Cardiac muscle cell (in vitro differentiated cells and primary cell): ENCODE data around the gene GNAS. TPM values are rescaled to one million over a fixed set of nuclear protein-coding genes. Genes with fewer than 3 reads are reported as not detected.

Experiments used
- DNase-seq, 2 donors: peaks; one replicate each; pipeline versions ENCODE4 v3.0.0 to v3.0.0-alpha.2; 2010 to 2017; ENCODE audit warnings: low read depth in 1 of 2, low spot score in 1 of 2
- H3K27ac ChIP-seq: fragments of 200-600 bp; sonication (generic); 2 replicates; pipeline ENCODE4 v1.5.1; 2016
- H3K27me3 ChIP-seq: fragments of 200-600 bp; sonication (generic); 2 replicates; pipeline ENCODE4 v1.6.0; 2016; ENCODE audit warnings: control low read depth
- H3K36me3 ChIP-seq: fragments of 200-600 bp; sonication (generic); 2 replicates; pipeline ENCODE4 v1.5.1; 2016; ENCODE audit warnings: control low read depth
- H3K4me1 ChIP-seq: fragments of 200-600 bp; sonication (generic); 2 replicates; pipeline ENCODE4 v1.8.1; 2017; ENCODE audit warnings: low read depth, mild to moderate bottlenecking, mixed run types
- H3K4me3 ChIP-seq: fragments of 200-600 bp; sonication (generic); 2 replicates; pipeline ENCODE4 v1.5.1; 2016; ENCODE audit warnings: mild to moderate bottlenecking
- H3K9me3 ChIP-seq: fragments of 200-600 bp; sonication (generic); 2 replicates; pipeline ENCODE4 v1.5.1; 2017; ENCODE audit warnings: low read depth, mild to moderate bottlenecking, control low read depth
- polyA plus RNA-seq: library from polyadenylated mRNA; unstranded; fragments of >200 nt; fragmentation: Nextera tagmentation; extraction: Ambion mirVana; gene quantifications from 2 replicates; pipeline ENCODE4 v1.2.1, GENCODE V29; 2016
- total RNA-seq: library from RNA; depleted of rRNA; stranded (reverse); fragments of >200 nt; gene quantifications from 2 replicates; pipeline ENCODE4 v1.2.3, GENCODE V29; 2016
- TF ChIP-seq, protein P1 (sequence below): IDR thresholded peaks from 2 replicates; pipeline ENCODE4 v1.5.1; 2012; ENCODE audit warnings: low read depth, mild to moderate bottlenecking, low read length

The GNAS gene
- total and polyA plus RNA-seq, 2 experiments from 2014 or later: 1,319 to 2,744 TPM

DNA sequence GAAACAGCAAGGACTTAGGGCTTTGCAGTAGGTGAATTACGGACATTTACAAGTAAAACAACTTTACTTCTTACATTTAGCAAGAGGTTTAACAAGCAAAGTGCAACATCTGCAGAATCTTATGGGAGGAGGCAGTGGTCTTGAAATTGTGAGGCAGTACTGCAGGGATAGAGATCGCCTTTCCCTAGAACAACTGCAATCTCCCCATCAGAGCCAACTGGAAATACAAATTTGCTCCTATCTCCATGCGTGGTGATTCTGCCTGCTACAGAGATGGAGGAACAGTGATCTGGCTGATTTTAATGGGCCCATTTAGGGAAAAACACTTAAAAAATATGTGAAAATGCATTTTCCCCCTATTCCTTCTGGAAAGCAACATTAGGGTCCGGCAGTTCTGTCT, 25.9 kb downstream of the GNAS start:
- H3K4me1 ChIP-seq: no peaks in the 10 kb centered on the region
- H3K27me3 ChIP-seq: no peaks in the 10 kb centered on the region
- DNase-seq: no peak
- H3K36me3 ChIP-seq: no peaks in the 10 kb centered on the region
- H3K9me3 ChIP-seq: no peaks in the 10 kb centered on the region
- no peak overlapping the region for H3K4me3 ChIP-seq
- H3K27ac ChIP-seq: no peak overlapping the region
- TF ChIP-seq, protein P1, sequence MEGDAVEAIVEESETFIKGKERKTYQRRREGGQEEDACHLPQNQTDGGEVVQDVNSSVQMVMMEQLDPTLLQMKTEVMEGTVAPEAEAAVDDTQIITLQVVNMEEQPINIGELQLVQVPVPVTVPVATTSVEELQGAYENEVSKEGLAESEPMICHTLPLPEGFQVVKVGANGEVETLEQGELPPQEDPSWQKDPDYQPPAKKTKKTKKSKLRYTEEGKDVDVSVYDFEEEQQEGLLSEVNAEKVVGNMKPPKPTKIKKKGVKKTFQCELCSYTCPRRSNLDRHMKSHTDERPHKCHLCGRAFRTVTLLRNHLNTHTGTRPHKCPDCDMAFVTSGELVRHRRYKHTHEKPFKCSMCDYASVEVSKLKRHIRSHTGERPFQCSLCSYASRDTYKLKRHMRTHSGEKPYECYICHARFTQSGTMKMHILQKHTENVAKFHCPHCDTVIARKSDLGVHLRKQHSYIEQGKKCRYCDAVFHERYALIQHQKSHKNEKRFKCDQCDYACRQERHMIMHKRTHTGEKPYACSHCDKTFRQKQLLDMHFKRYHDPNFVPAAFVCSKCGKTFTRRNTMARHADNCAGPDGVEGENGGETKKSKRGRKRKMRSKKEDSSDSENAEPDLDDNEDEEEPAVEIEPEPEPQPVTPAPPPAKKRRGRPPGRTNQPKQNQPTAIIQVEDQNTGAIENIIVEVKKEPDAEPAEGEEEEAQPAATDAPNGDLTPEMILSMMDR: no peak

DNA sequence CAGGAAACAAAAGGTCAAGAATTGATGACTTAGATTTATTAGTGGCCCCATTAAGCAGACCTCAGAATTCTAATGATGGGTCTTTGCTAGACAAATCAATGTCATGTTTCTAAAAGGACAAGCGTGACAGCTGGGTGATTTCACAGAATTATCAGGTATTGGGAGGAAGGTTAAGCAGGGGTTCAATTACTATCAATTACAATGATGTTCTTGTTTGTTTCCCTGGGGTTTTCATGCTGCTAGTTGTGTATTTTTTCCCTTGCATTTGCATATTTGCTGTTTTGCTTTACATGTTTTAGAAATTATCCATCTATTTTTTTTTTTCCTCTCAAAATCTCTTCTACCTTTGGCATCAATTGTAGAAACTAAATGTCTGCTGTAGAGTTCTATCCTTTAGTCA, 27.9 kb downstream of the GNAS start:
- Histone ChIP-seq H3K36me3 (no peaks in the 10 kb centered on the region), H3K27me3 (no peaks in the 10 kb centered on the region), H3K9me3 (no peaks in the 10 kb centered on the region), H3K4me1 (no peaks in the 10 kb centered on the region), H3K4me3 (no peak overlapping the region), H3K27ac (no peak overlapping the region)
- DNase-seq: no peak
- TF ChIP-seq, protein P1: no peak

DNA sequence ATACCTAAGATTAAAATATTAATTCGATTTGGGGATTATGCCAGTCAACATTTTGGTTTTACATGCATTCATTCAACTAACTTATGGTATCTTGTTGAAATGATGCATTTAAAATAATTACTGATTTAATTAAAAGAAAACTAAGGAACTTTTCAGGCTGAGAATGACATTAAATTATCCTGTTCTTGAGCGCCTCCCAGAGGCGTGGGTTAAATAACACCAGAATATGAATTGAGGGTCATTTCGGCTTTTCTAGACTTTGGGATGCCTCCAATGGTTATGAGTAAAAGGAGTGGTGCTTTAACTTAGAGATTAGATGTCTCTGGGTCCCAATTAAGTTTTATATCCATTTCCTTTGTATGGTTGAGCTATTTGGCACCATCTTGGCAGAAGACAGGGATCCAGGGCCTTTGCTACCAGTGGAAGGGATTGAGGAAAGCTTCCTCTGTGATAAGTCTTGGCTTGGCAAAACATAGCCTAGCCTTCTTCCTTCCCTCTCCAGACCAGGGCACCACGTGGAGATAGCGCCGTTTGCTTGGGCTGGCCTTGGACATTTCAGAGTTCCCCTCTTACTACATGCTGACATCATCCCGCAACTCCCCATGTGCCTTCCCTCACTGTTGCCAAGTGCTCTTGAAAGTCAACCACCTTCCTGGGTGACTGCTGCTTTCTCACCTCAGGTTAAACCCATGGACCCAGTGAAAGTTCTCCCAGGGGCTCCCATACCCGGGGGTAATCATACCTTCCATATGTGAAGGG, 28.7 kb downstream of the GNAS start:
- Histone ChIP-seq H3K36me3 (no peaks in the 10 kb centered on the region), H3K4me1 (no peaks in the 10 kb centered on the region), H3K27ac (no peak overlapping the region), H3K4me3 (no peak overlapping the region), H3K27me3 (no peaks in the 10 kb centered on the region), H3K9me3 (no peaks in the 10 kb centered on the region)
- TF ChIP-seq, protein P1: peak; percentile 24
- no peak for DNase-seq

DNA sequence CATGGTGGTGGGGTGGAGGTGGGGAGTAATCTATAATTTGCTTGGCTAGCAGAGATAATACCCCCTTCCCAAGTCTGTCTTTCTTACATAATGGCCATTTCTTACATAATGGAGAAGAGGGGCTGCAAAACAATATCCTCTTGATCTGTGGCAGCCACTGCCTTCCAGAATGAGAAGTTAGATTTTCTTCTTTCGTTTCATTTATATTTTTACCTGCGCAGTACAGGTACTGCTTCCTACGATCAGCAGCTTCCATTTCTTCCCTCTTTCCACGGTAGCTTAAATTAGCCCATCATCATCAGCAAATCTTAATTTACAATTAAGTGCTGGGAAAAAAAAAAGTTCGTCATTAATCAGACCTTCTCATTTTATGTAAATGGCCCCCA, 30.2 kb downstream of the GNAS start:
- TF ChIP-seq, protein P1: no peak
- Histone ChIP-seq H3K36me3 (no peaks in the 10 kb centered on the region), H3K9me3 (no peaks in the 10 kb centered on the region), H3K27ac (no peak overlapping the region), H3K4me3 (no peak overlapping the region), H3K4me1 (peaks cover 2% of the 10 kb centered on the region), H3K27me3 (no peaks in the 10 kb centered on the region)
- DNase-seq: no peak

DNA sequence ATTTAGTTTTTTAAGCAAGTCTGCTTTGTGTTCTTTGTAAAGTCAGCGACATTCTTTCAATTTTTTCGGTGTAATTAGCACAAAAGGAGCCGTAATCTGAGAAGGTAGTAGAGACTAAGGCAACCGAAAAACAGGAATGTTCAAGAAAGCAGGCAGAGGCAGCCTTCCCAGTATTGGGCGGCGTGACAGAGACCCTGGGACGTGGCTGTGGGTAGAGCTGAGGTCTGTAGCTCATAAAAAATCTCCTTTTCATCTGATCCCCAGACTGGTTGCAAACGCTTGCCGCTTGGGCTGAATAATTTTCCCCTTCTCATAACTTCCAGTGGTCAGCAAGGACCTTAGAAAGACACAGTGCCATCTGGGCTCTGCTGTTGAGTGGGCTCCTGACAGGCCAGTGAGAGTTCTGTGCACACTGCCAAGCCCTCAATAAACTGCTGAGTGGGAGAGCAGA, 30.8 kb downstream of the GNAS start:
- H3K9me3 ChIP-seq: no peaks in the 10 kb centered on the region
- H3K27ac ChIP-seq: no peak overlapping the region
- no peaks in the 10 kb centered on the region for H3K27me3 ChIP-seq
- peaks cover 2% of the 10 kb centered on the region for H3K4me1 ChIP-seq
- no peaks in the 10 kb centered on the region for H3K36me3 ChIP-seq
- no peak overlapping the region for H3K4me3 ChIP-seq
- TF ChIP-seq, protein P1: no peak
- DNase-seq: no peak
